ENCODE results near the gene CCER1. TPM values are rescaled to one million over a fixed set of nuclear protein-coding genes. Genes with fewer than 3 reads are reported as not detected.

Gene CCER1
- total and polyA plus RNA-seq, 12 donors = not detected

DNA sequence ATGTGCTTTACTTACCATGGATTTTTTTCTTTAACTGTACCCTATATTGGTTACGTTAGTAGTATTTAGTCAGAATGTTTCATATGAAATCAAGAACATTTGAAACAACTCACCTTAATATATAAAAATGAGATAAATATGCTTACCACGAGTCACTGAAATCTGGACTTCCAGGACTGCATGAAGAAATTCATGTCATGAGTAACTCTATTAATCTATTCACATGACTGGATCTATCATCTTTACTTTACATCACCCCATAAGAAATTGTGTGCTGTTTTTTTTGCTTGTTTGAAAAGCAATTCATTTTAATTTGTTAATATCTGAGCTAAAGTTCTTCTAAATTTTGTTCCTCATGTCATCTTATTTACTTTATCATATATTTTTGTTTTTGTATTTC, 44.6 kb upstream of the CCER1 start:
- TF ChIP-seq, protein P1, sequence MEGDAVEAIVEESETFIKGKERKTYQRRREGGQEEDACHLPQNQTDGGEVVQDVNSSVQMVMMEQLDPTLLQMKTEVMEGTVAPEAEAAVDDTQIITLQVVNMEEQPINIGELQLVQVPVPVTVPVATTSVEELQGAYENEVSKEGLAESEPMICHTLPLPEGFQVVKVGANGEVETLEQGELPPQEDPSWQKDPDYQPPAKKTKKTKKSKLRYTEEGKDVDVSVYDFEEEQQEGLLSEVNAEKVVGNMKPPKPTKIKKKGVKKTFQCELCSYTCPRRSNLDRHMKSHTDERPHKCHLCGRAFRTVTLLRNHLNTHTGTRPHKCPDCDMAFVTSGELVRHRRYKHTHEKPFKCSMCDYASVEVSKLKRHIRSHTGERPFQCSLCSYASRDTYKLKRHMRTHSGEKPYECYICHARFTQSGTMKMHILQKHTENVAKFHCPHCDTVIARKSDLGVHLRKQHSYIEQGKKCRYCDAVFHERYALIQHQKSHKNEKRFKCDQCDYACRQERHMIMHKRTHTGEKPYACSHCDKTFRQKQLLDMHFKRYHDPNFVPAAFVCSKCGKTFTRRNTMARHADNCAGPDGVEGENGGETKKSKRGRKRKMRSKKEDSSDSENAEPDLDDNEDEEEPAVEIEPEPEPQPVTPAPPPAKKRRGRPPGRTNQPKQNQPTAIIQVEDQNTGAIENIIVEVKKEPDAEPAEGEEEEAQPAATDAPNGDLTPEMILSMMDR (IDR thresholded peaks at IDR 0.05) = no peak
- ATAC-seq = no peak
- no peak overlapping the region for H3K4me3 ChIP-seq
- H3K4me1 ChIP-seq = peaks cover 0 to under 1% (median 0%) of the 10 kb centered on the region in 9 donors
- intact Hi-C loops (cut with DNase I) = no loop called here
- no peaks in the 10 kb centered on the region for H3K36me3 ChIP-seq
- no peaks in the 10 kb centered on the region for H3K9me3 ChIP-seq
- 90 to 93% methylated on average over 2 of the region's 2 CpGs for WGBS, 2 donors
- no peak for DNase-seq
- no peak overlapping the region for H3K27ac ChIP-seq
- H3K27me3 ChIP-seq = no peaks in the 10 kb centered on the region

DNA sequence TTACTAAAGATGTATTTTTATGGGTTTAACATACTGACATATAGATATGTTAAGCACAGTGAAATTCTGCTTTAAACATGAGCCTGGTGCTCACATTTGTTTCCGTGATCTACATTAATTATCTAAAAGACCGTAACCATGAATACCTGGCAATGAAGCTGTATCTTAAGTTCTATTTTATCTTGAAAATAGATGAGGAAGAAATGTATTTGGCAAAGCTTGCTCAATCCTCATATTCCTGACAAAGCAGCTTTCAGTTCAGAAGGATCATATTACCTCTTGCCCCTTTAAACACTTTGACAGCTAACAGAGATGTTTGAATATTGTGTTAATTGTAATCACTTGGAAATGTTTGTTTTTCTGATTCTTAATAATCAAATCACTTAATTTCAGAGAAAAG, 40.0 kb upstream of the CCER1 start:
- Histone ChIP-seq H3K4me1 (peaks cover 0 to 4% (median 0%) of the 10 kb centered on the region in 9 donors), H3K9me3 (no peaks in the 10 kb centered on the region), H3K27ac (no peak overlapping the region), H3K4me3 (no peak overlapping the region), H3K36me3 (no peaks in the 10 kb centered on the region), H3K27me3 (no peaks in the 10 kb centered on the region)
- TF ChIP-seq, protein P1 (IDR thresholded peaks at IDR 0.05) = no peak
- ATAC-seq (no peak), DNase-seq (no peak)
- 79 to 80% methylated on average over 2 of the region's 2 CpGs for WGBS, 2 donors
- intact Hi-C loops (cut with DNase I) = no loop called here

DNA sequence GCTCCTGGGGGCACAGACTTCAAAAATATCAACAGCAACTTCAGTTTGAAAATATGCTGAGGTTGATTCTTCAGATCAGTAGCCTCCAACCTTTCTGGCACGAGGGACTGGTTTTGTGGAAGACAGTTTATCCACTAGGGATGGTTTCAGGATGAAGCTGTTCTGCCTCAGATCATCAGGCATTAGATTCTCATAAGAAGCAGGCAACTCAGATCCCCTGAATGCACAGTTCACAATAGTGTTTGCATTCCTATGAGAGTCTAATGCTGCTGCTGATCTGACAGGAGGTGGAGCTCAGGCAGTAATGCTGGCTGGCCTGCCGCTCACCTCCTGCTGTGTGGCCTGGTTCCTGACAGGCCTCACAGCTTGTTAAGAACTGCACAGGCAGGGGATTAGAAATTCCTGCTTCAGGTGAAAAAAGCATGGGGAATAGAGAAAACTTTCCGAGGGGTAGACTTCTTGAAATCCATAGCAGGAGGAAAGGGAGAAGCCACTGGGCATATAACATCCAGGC, 37.0 kb upstream of the CCER1 start:
- ATAC-seq (no peak), DNase-seq (no peak)
- H3K4me1 ChIP-seq = peaks cover 0 to 4% (median 0%) of the 10 kb centered on the region in 9 donors
- H3K27me3 ChIP-seq = no peaks in the 10 kb centered on the region
- no peak overlapping the region for H3K27ac ChIP-seq
- no peak overlapping the region for H3K4me3 ChIP-seq
- TF ChIP-seq, protein P1 (IDR thresholded peaks at IDR 0.05) = no peak
- H3K9me3 ChIP-seq = peaks cover 0 to under 1% (median 0%) of the 10 kb centered on the region in 11 donors
- intact Hi-C loops (cut with DNase I) = no loop called here
- 80 to 86% methylated on average over 3 of the region's 3 CpGs for WGBS, 2 donors
- no peaks in the 10 kb centered on the region for H3K36me3 ChIP-seq

DNA sequence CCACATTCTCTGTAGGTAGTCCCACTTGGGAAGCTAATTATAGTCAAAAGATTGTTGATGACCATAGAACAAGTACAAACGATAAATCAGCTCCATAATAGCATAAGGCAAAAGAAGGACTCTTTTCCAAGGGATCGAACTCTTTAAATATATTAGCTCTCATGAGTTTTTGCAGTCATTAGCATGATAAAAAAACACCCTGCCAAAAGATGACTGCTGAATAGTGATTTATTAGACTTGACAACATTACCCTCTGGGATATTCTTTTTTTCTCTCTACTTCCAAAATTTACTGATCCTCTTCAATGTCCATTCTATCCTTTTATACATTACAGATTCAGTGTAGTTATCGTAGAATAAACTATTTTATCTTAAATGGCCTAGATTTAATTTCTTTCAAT, 35.6 kb upstream of the CCER1 start:
- Histone ChIP-seq H3K9me3 (peaks cover 0 to 10% (median 0%) of the 10 kb centered on the region in 11 donors), H3K27me3 (no peaks in the 10 kb centered on the region), H3K4me1 (peaks cover 0 to 4% (median 0%) of the 10 kb centered on the region in 9 donors), H3K4me3 (no peak overlapping the region), H3K27ac (peak overlapping the region in 6 of 10 donors; percentile 17 to 57 (median 25)), H3K36me3 (no peaks in the 10 kb centered on the region)
- WGBS, 2 donors = 48 to 50% methylated on average over 3 of the region's 3 CpGs
- intact Hi-C loops (cut with DNase I) = no loop called here
- DNase-seq = no peak
- ATAC-seq = no peak
- TF ChIP-seq, protein P1 (IDR thresholded peaks at IDR 0.05) = no peak
